ENCODE results near the gene SEC14L1.
"Not testable (repeated sequence)": the region's sequence is repeated elsewhere in the genome, so short reads cannot be mapped to it uniquely, and the experiment has no call there.

Gene SEC14L1

DNA sequence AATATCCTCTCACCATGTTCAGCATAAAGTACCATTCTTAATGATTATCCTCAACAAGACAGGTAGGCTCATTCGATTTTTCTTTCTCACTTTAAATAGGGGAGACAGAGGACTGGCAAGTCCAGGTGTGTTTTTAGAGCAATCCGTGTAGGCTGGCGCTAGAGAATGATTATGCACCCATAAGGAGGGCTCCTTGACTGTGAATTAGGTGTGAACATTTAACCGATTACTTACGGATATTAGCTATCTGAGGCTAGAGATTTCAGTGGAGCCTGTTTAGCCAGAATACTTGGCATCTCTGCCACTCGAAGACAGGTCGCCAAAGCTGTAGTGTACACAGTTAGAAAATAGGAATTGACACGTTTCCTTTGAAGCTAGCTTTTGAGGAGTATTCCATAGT, 1.9 kb downstream of the SEC14L1 start:
- DNase-seq = no peak

- no peak for DNase-seq
Measured at GRCh38 chr17:77143306-77143705, 2.5 kb downstream of the SEC14L1 start.

- DNase-seq = no peak
Measured at GRCh38 chr17:77144227-77144626, 3.5 kb downstream of the SEC14L1 start.

- no peak for DNase-seq
Measured at GRCh38 chr17:77145224-77145611, 4.4 kb downstream of the SEC14L1 start.

GRCh38 chr17:77145612-77146245, 5.0 kb downstream of the SEC14L1 start:
- peak; percentile 89 for DNase-seq

GRCh38 chr17:77146246-77146632, 5.5 kb downstream of the SEC14L1 start:
- DNase-seq = no peak

DNA sequence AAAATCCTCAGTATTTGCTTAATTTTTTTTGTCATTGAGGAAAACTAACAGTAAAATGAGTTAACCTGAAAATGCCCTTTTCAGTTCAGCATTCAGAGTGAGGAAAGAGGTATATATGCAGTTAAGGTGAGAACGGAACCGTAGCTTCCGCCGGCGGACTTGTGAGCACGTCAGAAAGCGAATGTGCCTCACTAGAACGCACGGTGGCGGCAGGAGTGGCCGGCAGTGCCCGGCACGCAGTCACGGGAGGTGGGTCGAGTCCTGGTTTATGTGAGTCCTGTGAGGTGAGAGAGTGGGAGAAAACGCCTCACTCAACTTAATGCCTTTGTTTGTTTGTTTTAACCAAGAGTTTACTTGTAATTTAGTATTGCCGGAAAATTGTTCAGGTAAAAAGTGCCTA, 6.1 kb downstream of the SEC14L1 start:
- no peak for DNase-seq

DNA sequence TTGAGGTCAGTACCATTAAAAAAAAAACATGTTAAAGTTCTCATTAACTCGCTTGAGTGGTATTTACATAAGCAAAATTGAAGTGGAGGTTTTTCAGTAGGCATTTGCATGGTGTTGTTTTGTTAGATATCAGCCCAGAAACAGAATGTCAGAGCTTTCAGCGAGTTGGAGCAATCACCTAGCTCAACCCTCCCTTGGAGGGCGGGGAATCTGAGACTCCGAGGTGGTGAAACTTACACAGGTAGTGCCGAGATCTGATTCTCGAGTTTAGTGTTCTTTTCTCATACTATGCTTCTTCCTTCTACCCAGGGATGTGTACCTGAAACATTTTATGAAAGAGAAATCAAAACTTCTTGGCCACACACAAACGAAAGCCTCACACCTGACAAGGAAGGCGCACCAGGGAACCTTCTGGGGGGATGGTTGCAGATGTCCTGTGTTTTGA, 6.6 kb downstream of the SEC14L1 start:
- DNase-seq = no peak

DNA sequence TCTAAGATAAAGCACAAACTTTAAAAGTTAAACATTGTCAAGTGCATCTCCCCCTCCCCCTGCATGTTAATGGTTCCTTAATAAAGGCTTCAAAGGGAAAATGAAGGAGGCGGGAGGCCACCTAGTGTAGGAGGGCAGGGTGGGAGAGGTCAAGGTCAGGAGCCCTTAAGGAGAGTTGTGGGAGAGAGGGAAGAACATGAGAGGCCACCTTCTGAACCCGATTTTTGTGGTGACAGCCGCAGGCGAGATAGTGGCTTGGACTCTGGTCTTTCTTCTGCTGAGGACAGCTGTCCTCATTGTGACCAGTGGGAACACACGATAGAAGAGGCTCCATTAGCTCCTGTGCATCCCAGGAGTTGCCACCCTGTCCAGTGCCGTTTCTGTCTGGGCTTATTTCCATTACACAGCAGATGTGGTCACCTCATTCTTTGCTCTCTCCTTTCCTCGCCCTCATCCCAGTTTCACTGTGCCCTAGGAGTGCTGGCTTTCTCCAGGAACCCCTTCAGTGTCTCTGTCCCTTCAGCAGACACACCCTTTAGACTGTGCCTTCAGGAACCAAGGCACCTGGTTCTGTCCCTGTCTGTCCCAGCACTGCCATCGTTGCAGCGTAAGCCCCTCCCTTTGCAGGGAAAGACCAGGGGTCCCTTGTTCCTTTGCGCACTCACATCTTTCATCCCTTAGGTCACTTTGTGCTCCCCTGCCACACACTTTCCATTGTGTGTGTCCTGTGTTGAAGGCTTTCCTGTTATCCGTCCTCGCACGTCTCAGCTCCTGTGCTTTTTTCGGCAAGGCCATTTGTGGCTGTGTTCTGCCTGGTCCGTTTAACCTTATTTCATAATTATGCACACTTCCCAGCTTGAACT, 7.5 kb downstream of the SEC14L1 start:
- DNase-seq = no peak

DNA sequence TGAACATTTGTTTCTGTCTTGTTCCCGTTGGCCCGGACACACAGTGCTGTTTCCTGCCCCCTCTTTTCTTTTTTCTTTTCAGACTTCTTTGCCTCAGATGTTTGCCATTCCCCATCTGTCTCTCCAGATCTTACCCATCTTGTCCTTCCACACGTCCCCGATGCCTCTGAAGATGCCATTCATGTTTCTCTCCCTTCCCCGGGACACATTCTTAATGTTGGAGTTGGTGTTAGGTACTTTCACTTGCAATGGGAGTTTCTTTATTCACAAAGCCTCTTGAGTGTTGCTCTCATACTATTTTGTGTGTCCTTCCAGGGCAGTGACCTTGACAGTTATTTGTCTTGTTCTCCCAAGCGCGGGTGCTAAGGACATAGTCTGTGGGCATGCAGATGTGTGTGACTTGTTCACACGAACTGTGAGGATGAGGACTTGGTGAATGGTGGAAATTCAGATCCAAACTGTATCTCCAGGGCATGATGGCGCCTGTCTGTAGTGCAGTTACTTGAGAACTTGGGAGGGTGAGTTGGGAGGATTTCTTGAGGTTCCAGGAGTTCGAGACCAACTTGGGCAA, 8.3 kb downstream of the SEC14L1 start:
- DNase-seq = no peak

GRCh38 chr17:77150196-77150595, 9.4 kb downstream of the SEC14L1 start:
- no peak for DNase-seq

GRCh38 chr17:77151186-77151585, 10.4 kb downstream of the SEC14L1 start:
- no peak for DNase-seq

DNA sequence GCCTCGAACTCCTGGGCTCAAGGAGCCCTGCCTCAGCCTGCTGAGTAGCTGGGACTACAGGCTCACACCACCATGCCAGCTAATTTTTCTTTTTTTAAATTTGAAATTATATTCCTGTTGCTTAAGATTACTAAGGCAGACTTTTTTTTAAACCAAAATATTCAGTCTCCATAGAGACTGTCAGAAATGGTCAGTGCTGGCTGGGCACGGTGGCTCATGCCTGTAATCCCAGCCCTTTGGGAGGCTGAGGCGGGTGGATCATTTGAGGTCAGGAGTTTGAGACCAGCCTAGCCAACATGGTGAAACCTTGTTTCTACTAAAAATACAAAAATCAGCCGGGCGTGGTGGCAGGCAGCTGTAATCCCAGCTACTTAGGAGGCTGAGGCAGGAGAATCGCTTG, 11.3 kb downstream of the SEC14L1 start:
- not testable (repeated sequence) for DNase-seq

DNA sequence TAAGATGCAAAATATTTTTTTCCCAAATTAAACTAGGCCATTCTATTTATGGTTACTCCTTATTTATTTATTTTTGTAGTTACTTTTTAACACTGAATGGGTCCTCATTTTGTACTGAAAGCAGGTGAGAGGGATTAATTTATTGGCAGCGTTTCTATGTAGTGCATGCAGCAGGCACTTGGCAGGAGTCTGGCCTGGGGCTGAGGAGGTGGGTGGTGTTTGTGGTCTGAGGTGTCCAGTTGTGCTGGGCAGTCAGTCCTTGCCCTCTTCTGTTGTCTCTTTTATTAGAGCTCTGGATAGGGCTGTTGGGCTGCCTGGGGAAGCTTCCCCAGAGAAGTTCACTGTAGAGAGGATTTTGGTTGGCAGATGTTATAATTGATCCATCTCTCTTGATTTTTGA, 12.7 kb downstream of the SEC14L1 start:
- DNase-seq = no peak

DNA sequence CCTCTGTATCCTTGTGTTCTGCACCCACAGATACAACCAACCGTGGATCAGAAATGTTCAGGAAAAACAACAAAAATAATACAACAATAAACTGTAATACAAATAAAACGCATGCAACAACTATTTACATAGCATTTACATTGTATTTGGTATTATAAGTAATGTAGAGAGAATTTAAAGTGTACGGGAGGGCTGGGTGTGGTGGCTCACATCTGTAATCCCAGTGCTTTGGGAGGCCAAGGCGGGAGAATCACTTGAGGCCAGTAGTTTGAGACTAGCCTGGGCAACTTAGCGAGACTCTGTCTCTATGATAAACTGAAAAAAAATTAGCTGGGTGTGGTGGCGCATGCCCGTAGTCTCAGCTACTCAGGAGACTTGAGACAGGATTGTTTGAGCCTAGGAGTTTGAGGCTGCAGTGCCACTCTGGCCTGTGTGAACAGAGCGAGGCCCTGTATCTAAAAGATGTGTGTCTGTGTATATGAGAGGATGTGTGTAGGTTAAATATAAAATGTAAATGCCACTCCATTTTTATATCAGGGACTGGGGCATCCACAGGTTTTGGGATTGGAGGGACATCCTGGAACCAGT, 13.3 kb downstream of the SEC14L1 start:
- DNase-seq = no peak

DNA sequence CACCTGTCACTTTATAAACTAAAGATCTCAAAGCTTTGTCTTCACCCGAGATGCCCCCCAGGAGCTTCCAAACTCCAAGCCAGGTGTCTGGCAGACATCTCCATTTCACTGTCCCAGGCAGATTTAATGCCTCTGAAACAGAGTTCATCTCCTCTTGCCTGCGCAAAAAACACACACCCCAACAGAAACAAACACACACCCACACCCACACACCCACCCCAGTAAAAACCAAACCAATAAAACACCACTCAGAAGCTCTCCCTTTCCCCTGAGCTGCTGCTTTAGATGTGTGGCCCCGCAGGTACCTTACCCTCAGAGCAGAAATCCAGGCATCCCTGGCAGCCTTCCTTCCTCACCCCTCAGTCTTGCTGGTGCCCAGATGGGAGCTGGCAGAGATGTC, 14.4 kb downstream of the SEC14L1 start:
- DNase-seq = no peak

GRCh38 chr17:77157766-77158165, 17.0 kb downstream of the SEC14L1 start:
- DNase-seq = not testable (repeated sequence)

- no peak for DNase-seq
Measured at GRCh38 chr17:77160091-77160874, 19.5 kb downstream of the SEC14L1 start.

DNA sequence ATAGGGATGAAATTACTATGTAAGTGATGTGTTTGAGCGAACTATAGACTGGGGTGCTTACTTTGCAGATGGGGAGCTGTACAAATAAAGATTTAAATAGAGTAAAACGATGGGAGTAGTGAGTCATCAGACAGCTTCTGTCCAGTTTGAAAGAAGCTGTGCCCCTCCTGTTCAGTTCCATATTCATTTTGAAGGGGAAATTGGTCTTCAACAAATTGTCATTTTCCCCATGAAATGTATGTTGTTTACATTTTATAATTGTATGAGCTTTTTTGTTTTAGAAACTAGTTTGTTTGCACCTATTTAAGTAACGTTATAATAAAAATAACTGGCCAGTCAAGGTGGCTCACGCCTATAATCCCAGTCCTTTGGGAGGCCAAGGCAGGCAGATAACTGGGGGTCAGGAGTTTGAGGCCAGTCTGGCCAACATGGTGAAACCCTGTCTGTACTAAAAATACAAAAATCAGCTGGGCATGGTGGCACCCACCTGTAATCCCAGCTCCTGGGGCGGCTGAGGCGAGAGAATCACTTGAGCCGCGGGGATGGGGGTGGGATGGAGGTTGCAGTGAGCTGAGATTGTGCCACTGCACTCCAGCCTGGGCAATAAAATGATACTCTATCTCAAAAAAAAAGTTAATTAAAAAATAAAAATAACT, 20.2 kb downstream of the SEC14L1 start:
- no peak for DNase-seq

GRCh38 chr17:77161953-77162352, 21.2 kb downstream of the SEC14L1 start:
- no peak for DNase-seq

DNA sequence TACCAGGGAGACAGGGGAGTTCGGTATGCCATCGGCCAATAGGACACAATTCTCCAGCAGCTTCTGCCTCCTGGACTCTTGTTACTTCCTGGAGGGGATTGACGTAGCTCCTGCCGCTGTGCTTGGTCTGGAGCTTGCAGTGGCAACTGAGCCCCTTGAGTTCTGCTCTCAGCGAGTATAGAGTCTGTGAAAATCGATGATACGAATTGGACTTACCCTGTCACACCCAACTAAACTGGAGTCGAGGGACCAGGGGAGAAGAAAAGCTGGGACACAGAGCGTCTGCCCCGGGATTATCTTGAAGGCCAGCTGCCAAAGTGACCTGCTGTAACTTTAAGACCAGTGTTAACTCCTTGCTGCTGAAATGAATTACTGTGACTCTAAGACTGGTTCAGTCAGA, 22.2 kb downstream of the SEC14L1 start:
- no peak for DNase-seq

- no peak for DNase-seq
Measured at GRCh38 chr17:77163511-77164280, 22.9 kb downstream of the SEC14L1 start.
